ENCODE data around the gene AHSA1.

Gene AHSA1

GRCh38 chr14:77473921-77474320 is 16.0 kb downstream of the AHSA1 start:
- DNase-seq (ENCODE audit: low spot score): no peak

- no peak for DNase-seq (ENCODE audit: low spot score)
These were observed 16.7 kb downstream of the AHSA1 start for GRCh38 chr14:77474479-77475177.

DNA sequence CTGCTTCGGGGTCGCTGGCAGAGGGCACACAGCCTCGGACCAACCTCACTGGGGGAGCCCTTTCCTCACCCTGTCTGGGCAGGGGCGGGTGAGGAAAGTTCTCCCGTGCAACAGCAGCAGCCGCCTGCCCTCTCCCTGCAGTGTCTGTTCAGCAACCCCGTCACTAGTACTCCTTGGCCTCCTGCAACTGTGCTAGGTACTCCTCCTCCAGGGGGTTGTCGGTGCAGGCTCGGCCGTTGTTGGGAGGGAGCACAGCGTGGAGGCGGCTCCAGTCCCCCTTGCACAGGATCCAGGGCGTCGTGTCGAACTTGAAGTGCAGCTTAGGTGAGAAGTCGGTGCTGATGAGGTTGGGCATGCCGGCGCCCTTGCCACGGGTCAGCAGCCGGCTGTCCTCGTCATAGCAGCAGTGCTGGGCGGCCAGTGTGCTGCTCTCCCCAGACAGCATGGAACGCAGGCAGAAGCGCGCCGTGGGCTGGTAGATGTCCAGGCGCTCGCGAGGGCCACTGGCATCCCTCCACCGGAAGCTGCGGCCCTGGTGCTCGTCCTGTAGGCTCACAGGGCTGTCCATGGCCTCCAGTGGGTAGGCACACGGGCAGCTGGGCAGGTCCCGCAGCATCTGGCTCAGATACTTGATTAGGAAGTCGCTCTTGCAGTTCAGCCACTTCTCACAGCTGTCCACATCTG is 17.7 kb downstream of the AHSA1 start:
- no peak for DNase-seq (ENCODE audit: low spot score)

GRCh38 chr14:77478029-77478428 is 20.1 kb downstream of the AHSA1 start:
- DNase-seq (ENCODE audit: low spot score): no peak

DNA sequence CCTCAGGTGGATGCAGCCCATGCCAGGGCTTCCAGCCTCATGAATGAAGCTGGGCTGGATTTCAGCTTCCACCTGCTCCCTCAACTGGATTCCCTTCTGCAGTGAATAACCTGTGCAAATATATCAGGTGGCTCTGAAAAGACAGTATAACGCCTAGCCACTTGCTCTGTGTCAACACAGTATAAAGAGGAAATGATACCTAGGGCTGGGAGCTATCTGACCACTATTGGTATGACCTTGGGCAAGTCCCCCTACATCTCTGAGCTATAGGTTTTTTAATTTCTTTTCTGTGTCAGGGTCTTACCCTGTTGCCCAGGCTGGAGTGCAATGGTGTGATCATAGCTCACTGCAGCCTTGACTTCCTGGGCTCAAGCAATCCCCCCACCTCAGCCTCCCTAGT is 20.9 kb downstream of the AHSA1 start:
- no peak for DNase-seq (ENCODE audit: low spot score)

DNA sequence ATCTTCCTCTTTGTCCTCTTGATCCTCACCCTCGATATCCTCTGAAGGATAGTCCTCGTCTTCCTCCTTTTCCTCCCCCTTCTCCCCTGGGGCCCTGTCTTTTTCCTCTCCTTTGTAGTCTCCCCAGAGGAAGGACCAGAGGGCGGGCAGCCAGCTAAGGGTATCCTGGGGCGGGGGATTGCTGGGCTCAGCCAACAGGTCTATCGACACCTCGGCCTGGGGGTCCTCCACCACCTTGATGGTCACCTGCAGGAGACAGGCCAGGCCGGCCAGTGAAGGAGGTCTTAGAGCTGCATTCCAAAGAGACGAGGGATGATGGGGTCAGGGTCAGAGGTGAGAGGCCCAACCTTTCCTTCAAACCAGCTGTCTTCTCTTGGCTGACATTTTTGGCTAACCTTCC is 24.5 kb downstream of the AHSA1 start:
- DNase-seq (ENCODE audit: low spot score): no peak

- no peak for DNase-seq (ENCODE audit: low spot score)
These were observed 27.4 kb downstream of the AHSA1 start for GRCh38 chr14:77485256-77485655.

DNA sequence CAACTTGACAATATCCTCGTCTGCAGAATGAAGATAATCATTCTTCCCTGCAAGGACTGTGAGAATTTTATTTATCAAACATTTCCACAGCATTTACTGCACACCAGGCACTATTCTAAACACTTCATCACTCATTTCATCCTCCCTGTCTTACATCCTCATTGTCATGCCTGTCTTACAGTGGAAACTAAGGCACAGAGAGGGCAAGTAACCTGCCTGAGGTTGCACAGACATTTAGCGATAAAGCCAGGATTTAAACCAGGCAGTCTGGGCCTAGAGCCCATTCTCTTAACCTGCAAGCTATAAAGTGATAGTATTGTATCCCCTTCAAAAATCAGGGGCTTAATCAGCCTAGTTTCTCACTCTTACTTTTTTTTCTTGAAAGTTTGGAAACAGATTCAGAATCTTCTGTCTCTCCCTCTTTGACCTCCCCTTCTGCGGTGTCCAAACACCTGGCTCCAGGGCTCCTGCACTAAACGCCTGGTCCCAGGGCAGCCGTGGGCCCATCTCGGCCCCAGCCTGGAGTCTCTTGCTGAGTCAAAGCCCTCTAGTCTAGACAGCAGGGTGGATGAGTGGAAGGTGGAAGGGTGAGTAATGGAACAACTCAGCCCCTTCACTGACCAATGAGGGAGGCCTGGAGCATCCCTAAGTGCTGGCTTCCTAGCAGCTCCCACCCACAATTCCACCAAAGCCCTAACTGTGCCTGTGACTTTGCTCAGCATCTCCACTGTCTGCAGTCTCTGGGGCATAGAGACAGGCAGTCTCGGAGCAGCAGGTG is 28.2 kb downstream of the AHSA1 start:
- DNase-seq (ENCODE audit: low spot score): no peak

- no peak for DNase-seq (ENCODE audit: low spot score)
These were observed 30.7 kb downstream of the AHSA1 start for GRCh38 chr14:77488558-77488957.

GRCh38 chr14:77489041-77489440 is 31.1 kb downstream of the AHSA1 start:
- no peak for DNase-seq (ENCODE audit: low spot score)

- no peak for DNase-seq (ENCODE audit: low spot score)
These were observed 32.6 kb downstream of the AHSA1 start for GRCh38 chr14:77490347-77490986.

- DNase-seq (ENCODE audit: low spot score): no peak
These were observed 33.2 kb downstream of the AHSA1 start for GRCh38 chr14:77491056-77491455.

DNA sequence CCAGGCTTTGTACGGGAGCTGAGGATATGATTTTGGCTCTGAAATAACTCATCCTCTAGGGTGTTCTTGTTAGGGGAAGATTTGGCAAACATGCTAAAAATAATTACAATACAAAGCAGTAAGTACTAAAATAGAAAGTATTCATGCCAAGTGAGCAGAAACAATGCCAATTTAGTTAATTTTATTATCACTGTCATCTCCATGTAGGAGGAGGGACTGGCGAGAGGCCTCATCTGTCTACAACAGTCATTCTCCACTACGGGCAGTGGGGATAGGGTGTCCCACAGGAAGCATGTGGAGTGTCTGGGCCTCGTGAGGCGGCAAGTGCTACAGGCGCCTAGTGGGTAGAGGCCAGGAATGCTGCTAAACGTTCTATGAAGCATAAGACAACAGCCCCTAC is 37.4 kb downstream of the AHSA1 start:
- DNase-seq (ENCODE audit: low spot score): no peak

GRCh38 chr14:77498120-77498979 is 40.5 kb downstream of the AHSA1 start, which contains the start of gene ISM2:
Gene ISM2, minus strand, starts transcription at chr14:77498816. Its CDS starts 23 bp downstream, at chr14:77498793.
- DNase-seq (ENCODE audit: low spot score): no peak

- no peak for DNase-seq (ENCODE audit: low spot score)
These were observed 41.2 kb downstream of the AHSA1 start for GRCh38 chr14:77498984-77499527.

DNA sequence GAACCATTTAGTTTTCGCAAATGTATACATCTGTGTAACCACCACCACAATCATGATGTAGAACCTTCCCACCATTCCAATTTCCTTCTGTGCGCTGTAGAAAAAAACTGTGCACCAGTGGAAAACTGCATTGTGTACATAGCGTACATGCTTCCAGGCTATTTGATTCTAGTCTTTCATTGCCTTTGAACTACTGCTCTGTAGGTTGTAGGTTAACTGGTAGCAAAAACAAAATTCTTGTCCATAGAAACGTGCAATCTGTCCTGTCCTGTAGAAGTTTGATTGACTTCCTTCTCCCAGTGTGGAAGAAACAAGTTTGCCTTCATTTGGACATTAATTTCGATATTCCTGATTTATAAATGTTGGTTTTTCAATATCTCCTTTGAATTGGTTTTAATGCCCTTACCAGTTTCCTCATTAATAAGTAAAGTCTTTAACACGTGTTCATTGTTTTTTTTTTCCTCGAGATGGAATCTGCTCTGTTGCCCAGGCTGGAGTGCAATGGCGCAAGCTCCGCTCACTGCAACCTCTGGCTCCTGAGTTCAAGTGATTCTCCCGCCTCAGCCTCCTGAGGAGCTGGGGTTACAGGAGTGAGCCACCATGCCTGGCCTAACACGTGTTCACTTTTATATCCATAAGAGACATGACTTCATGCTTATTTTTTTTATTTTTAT is 44.4 kb downstream of the AHSA1 start:
- DNase-seq (ENCODE audit: low spot score): no peak

DNA sequence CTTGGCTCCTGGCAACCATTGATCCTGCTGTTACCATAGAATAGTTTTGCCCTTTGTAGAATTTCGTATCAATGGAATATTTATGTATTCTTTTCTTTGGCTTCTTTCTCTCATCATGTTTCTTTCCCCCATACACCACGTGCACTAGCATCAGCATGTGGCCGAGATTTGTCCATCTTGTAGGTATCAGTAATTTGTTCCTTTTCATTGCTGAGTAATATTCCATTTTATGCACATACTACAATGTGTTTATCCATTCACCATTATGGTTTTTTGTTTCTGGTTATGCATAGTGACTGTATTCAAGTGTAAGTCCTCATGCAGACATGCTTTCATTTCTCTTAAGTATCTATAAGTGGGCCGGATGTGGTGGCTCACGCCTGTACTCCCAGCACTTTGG is 45.2 kb downstream of the AHSA1 start:
- no peak for DNase-seq (ENCODE audit: low spot score)

DNA sequence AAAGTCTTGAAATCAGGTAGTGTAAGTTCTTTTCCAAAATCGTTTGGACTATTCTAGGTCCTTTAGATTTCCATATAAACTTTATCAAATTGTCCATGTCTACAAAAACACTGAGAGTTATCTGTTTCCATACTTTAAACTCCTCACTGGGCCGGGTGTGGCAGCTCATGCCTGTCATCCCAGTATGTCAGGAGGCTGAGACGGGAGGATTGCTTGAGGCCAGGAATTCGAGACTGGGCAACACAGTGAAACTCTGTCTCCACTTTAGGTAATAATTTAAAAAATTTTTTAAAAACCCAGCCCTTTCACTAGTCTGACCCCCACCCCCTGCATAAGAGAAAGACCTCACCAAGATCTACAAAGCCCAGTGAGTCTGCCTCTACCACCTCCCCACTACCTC is 47.1 kb downstream of the AHSA1 start:
- DNase-seq (ENCODE audit: low spot score): no peak

GRCh38 chr14:77507762-77508161 is 49.9 kb downstream of the AHSA1 start:
- no peak for DNase-seq (ENCODE audit: low spot score)

GRCh38 chr14:77508249-77508648 is 50.4 kb downstream of the AHSA1 start:
- DNase-seq (ENCODE audit: low spot score): no peak

DNA sequence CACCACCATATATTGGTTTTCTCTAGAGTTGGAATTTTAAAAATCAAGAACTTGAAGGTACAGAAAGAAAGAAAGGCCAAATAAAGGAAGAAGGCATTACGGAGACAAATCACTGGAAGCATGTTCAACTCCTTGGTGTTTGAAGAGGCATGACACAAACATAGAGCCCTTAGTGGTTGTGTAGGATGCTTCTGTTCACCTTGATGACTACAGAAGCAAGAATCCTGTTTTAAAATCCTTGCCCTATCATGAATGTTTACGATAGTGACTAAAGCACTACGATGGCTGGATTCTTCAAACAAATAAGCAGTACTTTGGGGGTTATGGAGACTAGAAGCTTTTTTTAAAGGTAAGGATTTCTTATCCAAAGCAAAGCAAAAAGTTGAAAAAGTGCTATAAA is 51.0 kb downstream of the AHSA1 start:
- no peak for DNase-seq (ENCODE audit: low spot score)
